OCI-LY3 (cell line): Measurements from ENCODE around the gene ARHGAP42.

Experiments
- H2AFZ ChIP-seq: fragments of 200-600, 300-600 bp; shearing (Covaris generic); 2 replicates; pipeline ENCODE4 v1.6.0; 2014; ENCODE audit warnings: antibody characterized with exemption, low read depth, low read length
- H3K27ac ChIP-seq: fragments of 200-600, 300-600 bp; sonication (generic); 2 replicates; pipeline ENCODE4 v1.5.1; 2014; ENCODE audit warnings: mild to moderate bottlenecking, low read length, moderate library complexity, mixed read lengths
- H3K27me3 ChIP-seq: fragments of 200-600, 300-600 bp; sonication (generic); 2 replicates; pipeline ENCODE4 v1.6.1; 2014; ENCODE audit warnings: low read depth, low read length, mixed read lengths
- H3K36me3 ChIP-seq: fragments of 200-600, 300-600 bp; sonication (generic); replicated peaks from 2 replicates; pipeline ENCODE3; 2014; ENCODE audit warnings: low read depth, low read length, mixed read lengths
- H3K4me1 ChIP-seq: fragments of 300-600, 200-600 bp; sonication (generic); 2 replicates; pipeline ENCODE4 v1.6.1; 2014; ENCODE audit warnings: low read length, mixed read lengths
- H3K4me2 ChIP-seq: fragments of 200-600, 300-600 bp; sonication (generic); 2 replicates; pipeline ENCODE4 v1.6.1; 2014; ENCODE audit warnings: low read length, mixed read lengths
- H3K4me3 ChIP-seq: fragments of 300-600, 200-600 bp; sonication (generic); 2 replicates; pipeline ENCODE4 v1.5.1; 2014; ENCODE audit warnings: antibody characterized with exemption, mild to moderate bottlenecking, low read length, moderate library complexity
- H3K79me2 ChIP-seq: fragments of 300-600, 200-600 bp; shearing (Covaris generic); 2 replicates; pipeline ENCODE4 v1.6.1; 2014; ENCODE audit warnings: mild to moderate bottlenecking, low read length, mixed read lengths
- H3K9ac ChIP-seq: fragments of 300-600, 200-600 bp; shearing (Covaris generic); 2 replicates; pipeline ENCODE4 v1.6.0; 2014; ENCODE audit warnings: mild to moderate bottlenecking, low read length, moderate library complexity
- H3K9me3 ChIP-seq: fragments of 200-600, 300-600 bp; shearing (Covaris generic); 2 replicates; pipeline ENCODE4 v1.6.1; 2014; ENCODE audit warnings: low read length, mixed read lengths; ENCODE audit not compliant: insufficient read depth
- H4K20me1 ChIP-seq: fragments of 200-600, 300-600 bp; sonication (generic); 2 replicates; pipeline ENCODE4 v1.6.1; 2016; ENCODE audit warnings: low read length, mixed read lengths; ENCODE audit not compliant: insufficient read depth
- CTCF ChIP-seq: fragments of 200-600, 300-600 bp; sonication (generic); IDR thresholded peaks from 2 replicates; pipeline ENCODE4 v1.5.1; 2014; ENCODE audit warnings: antibody characterized with exemption, low read length, low read depth
- EZH2phosphoT487 ChIP-seq: fragments of 200-600 bp; shearing (Covaris generic); IDR thresholded peaks from 2 replicates; pipeline ENCODE4 v1.6.1; 2018; ENCODE audit warnings: antibody characterized with exemption, mixed run types, low read depth

ARHGAP42 gene

GRCh38 chr11:100761841-100762240 lies 74.8 kb downstream of the ARHGAP42 start:
- H3K4me3 ChIP-seq: no peak overlapping the region
- peaks cover 29% of the 10 kb centered on the region for H3K4me1 ChIP-seq
- H3K9ac ChIP-seq: no peak overlapping the region
- H3K27me3 ChIP-seq: no peaks in the 10 kb centered on the region
- H3K27ac ChIP-seq: no peak overlapping the region
- H3K79me2 ChIP-seq: no peaks in the 10 kb centered on the region
- H2AFZ ChIP-seq: no peak overlapping the region
- TF ChIP-seq EZH2phosphoT487 (no peak), CTCF (no peak)
- H3K4me2 ChIP-seq: no peak overlapping the region
- H4K20me1 ChIP-seq: no peaks in the 10 kb centered on the region
- no peaks in the 10 kb centered on the region for H3K9me3 ChIP-seq
- no peaks in the 10 kb centered on the region for H3K36me3 ChIP-seq

GRCh38 chr11:100766764-100767163 lies 79.7 kb downstream of the ARHGAP42 start:
- no peaks in the 10 kb centered on the region for H3K27me3 ChIP-seq
- H3K36me3 ChIP-seq: peaks cover 2% of the 10 kb centered on the region
- H3K4me1 ChIP-seq: peaks cover 22% of the 10 kb centered on the region
- no peaks in the 10 kb centered on the region for H4K20me1 ChIP-seq
- H3K4me3 ChIP-seq: no peak overlapping the region
- no peak overlapping the region for H3K27ac ChIP-seq
- H3K79me2 ChIP-seq: no peaks in the 10 kb centered on the region
- no peaks in the 10 kb centered on the region for H3K9me3 ChIP-seq
- H3K4me2 ChIP-seq: no peak overlapping the region
- H2AFZ ChIP-seq: no peak overlapping the region
- no peak for TF ChIP-seq CTCF
- no peak for TF ChIP-seq EZH2phosphoT487
- no peak overlapping the region for H3K9ac ChIP-seq

GRCh38 chr11:100769165-100769564 lies 82.1 kb downstream of the ARHGAP42 start:
- TF ChIP-seq CTCF: no peak
- no peak for TF ChIP-seq EZH2phosphoT487
- no peak overlapping the region for H3K27ac ChIP-seq

GRCh38 chr11:100769617-100770016 lies 82.5 kb downstream of the ARHGAP42 start:
- H3K4me1 ChIP-seq: no peaks in the 10 kb centered on the region
- H3K4me2 ChIP-seq: no peak overlapping the region
- no peaks in the 10 kb centered on the region for H3K9me3 ChIP-seq
- H4K20me1 ChIP-seq: no peaks in the 10 kb centered on the region
- H3K36me3 ChIP-seq: peaks cover 2% of the 10 kb centered on the region
- no peaks in the 10 kb centered on the region for H3K79me2 ChIP-seq
- no peak overlapping the region for H3K27ac ChIP-seq
- H3K9ac ChIP-seq: no peak overlapping the region
- H3K27me3 ChIP-seq: no peaks in the 10 kb centered on the region
- H2AFZ ChIP-seq: no peak overlapping the region
- H3K4me3 ChIP-seq: no peak overlapping the region
- no peak for TF ChIP-seq EZH2phosphoT487
- no peak for TF ChIP-seq CTCF

More at GRCh38 chr11:100769165-100769564, 82.1 kb downstream of the ARHGAP42 start:
- Histone ChIP-seq H3K4me1 (peaks cover under 1% of the 10 kb centered on the region), H3K4me3 (no peak overlapping the region), H3K4me2 (no peak overlapping the region), H3K27me3 (no peaks in the 10 kb centered on the region), H3K9ac (no peak overlapping the region), H3K79me2 (no peaks in the 10 kb centered on the region), H3K36me3 (peaks cover 2% of the 10 kb centered on the region), H2AFZ (no peak overlapping the region), H4K20me1 (no peaks in the 10 kb centered on the region), H3K9me3 (no peaks in the 10 kb centered on the region)
